GM19395 (cell line): ENCODE data around the gene ABHD1.

Experiments used
- ATAC-seq: cut with Tn5 transposase; IDR thresholded peaks from one replicate; pipeline ENCODE4 v1.9.1; 2021; ENCODE audit warnings: mild to moderate bottlenecking, moderate library complexity; ENCODE audit not compliant: unreplicated experiment

Gene ABHD1

GRCh38 chr2:27134781-27135477 is 11.3 kb downstream of the ABHD1 start:
- ATAC-seq, result no peak

GRCh38 chr2:27135478-27135955 is 11.9 kb downstream of the ABHD1 start:
- no peak for ATAC-seq

DNA sequence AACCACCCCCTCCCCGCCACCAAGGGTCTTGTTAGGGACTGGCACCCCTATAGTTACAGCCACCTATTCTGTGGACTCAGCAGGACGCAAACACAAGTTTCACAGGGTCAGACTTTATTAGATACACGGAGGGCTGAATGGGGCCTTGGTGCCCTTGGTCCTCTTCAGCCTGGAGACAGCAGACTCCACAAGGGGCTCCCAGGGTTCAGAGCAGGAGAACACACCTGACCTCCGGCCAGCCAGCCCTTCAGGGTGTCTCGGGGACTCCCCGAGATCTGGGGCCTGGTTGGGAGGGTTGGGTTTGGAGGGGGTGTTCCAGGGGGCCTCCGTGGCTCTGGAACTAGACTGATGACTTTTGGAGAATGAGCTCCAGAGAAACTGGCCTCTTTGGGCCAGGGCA is 13.1 kb downstream of the ABHD1 start:
- no peak for ATAC-seq

DNA sequence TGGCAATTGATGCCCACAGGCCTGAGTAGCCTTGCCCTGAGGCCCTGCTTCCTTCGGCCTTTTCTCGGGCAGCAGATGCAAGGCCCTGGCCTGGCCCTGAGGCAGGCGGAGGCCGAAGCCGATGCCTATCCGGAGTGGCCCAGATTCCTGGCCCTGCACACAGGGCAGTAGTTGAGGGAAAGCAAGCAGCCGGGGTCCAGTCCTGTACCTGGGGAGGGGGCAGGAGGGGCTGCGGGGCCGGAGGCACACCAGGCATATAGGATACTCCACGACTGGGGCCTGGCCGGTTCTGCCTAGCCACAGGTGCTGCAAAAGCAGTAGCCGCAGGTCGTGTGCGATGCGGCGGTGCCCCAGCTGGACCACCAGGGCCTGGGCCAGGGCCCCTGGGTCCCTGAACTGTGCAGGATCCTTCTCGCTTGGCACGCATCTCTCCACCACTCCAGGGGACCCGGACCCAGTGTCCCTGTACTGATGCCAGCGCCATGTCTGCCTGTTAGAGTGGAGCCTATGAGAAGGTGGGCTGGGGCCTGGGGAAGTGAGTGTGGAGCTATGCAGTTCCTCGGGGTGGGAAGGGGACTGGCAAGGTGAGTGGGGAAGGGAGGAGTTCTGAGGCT is 13.8 kb downstream of the ABHD1 start:
- ATAC-seq, result no peak

- no peak for ATAC-seq
Measured at GRCh38 chr2:27138111-27138510, 14.5 kb downstream of the ABHD1 start.

DNA sequence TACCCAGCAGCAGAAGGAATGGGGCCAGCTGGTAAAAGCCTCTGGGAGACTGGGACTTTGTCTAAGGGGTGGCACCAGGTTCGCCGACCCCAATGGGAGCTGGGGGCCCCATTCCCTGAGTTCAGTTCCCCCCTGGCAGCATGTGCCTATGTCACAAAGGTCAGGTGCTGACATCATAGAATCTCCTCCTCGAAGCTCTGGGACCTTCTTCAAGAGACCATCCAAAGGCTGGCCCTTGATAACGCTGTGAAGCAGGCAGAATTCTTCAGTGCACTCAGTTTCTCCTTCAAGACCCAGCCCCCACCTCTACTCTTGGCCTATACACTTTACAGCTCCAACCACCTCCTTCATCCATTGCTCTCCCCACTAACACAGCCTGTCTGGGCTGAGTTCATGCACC is 15.7 kb downstream of the ABHD1 start, which contains the start of gene PRR30:
PRR30 (minus strand) TSS at position 101 of the 400 bp plus-strand sequence. CDS start 1,081 bp downstream, outside the sequence.
- ATAC-seq, result no peak

DNA sequence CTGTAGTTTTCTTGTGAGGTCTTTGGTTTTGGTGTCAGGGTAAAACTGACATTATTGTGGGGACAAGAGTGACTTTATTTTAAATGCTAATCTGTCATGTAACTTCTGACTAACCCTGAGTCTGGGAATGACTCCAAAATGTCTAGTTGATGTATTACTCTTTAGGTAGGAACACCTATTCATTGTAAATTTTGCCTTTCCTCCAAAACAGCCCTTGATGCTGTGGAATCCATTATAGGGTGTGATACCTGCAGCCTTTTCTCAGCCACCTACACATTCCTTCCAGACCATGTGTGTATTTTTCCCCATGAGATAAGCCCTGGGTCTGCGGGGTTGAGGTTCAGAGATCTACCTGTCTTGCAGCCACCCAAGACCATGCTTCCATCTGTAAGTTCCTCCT is 19.7 kb downstream of the ABHD1 start:
- ATAC-seq, result no peak

DNA sequence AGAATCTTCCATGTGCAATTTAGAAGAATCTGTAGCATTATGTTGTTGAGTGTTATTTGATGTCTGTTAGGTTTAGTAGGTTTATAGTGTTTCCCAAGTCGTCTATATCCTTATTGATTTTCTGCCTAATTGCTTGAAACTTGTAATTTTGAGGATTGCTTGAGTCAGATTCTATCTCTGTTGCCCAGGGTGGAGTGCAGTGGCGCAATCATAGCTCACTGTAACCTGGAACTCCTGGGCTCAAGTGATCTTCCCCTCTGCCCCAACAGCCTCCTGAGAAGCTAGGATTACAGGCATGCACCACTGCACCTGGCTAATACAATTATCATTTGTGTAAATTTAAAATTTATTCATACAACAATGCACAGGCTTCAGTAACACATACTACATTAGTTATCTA is 22.1 kb downstream of the ABHD1 start:
- ATAC-seq, result no peak

DNA sequence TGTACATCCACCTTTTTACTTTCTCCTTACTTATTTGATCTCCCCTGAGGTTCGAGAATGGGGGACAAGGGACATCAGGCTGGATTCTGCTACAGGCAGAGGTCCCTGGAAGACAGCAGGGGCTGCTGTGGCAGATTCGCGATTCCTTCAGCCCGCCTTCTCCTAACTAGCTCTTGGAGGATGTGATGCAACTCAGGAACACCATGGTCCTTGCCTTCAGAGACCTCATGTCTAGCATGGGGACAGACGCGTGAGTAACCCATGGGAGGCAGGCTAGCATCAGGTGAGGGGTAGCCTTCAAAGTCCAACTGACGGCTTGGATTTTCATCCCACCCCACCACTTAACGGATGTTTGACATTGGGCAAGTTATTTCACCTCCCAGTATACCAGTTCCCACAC is 24.3 kb downstream of the ABHD1 start:
- ATAC-seq, result no peak

- ATAC-seq, result no peak
Measured at GRCh38 chr2:27148801-27149439, 25.3 kb downstream of the ABHD1 start, which contains the start of gene TCF23. Gene TCF23 (plus strand): TSS chr2:27149004. CDS start chr2:27149134, 130 bp downstream.

GRCh38 chr2:27149570-27150405 is 26.2 kb downstream of the ABHD1 start:
- no peak for ATAC-seq

GRCh38 chr2:27150639-27151230 is 27.1 kb downstream of the ABHD1 start:
- no peak for ATAC-seq

DNA sequence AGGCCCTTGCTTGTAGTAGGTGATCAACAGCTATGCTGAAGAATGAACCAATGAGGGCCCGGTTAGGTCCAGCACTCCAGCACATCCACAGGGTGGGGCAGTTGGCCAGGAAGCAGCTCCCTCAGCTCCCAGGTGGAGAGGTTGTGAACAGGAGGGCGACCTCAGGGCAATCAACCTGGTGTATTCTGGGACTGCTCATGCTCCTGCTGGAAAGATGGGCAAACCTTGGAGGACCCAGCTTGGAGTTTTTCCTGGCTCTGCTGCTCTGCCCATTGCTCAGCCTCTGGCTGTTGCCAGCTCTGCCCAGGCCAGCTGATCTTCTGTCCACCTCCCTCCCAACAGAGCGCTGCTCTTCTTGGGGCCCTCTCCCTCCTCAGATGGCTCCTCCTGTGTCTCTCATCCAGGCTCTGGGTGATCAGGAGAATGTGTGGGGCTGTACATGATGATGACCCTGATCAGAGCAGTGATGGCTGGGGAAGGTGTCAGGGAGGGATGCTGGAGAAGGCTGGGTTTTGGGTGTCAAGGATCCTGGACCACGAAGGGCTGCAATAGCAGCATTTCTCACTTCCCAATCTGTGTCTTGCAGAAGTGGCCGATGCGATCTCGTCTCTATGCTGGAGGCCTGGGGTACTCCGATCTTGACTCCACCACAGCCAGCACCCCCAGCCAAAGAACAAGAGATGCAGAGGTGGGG is 28.6 kb downstream of the ABHD1 start:
- ATAC-seq, result no peak

GRCh38 chr2:27152796-27153464 is 29.3 kb downstream of the ABHD1 start:
- no peak for ATAC-seq

DNA sequence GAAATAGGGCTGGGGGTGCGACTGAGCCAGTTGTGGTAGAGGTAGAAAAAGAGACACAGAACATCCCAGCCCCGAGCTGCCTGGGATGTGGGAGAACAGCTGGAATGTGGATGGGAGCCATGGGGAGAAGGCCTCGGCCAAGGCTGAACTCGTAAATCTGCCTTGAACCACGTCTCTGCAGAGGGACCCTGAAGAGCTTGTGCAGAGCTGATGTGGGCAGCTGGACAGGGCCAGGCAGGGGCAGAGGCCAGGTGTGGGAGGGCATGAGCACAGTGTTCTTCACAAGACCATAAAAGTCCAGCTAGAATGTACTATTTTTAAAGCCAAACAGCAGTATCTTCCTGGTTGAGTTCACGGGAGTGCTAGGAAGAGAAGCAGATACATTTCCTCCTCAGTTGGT is 30.9 kb downstream of the ABHD1 start:
- ATAC-seq, result no peak

- ATAC-seq, result no peak
Measured at GRCh38 chr2:27155069-27155520, 31.5 kb downstream of the ABHD1 start.

DNA sequence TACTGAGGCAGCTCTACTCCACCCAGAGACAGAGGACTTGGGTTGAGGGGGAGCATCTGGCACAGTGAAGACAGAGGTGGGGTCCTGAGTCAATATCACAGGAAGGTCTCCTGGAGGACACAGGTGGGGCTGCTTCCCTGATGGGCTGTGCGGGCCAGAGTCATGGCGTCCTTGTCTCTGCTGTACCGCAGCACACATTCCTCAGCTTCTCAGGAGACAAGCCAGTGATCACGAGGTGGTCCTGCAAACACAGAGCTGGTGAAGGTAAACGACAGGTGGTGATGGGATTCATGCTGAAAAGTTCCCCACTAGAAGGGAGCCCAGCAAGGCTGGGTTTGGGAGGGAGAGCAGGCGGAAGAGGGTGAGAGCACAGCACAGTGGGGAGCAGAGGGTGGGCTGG is 34.9 kb downstream of the ABHD1 start:
- no peak for ATAC-seq

DNA sequence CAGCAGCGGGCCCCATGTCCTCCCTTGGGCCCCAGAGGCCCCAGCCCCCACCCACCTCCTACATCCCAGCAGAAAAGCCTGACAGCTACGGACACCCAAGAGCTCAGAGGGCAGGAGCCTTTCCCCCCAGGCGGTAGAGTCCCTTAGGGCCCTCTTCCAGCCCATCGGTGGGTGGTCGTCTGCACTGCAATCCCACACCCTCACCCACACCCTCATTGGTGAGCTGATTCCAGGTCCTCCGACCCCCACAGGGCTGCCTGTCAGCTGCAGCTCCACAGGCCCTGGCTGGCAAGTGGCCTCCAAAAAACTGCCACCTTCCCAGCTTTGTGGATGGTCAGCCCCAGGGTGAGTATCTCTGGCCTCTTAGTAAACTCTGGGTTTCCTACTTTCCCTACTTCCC is 35.7 kb downstream of the ABHD1 start:
- no peak for ATAC-seq

DNA sequence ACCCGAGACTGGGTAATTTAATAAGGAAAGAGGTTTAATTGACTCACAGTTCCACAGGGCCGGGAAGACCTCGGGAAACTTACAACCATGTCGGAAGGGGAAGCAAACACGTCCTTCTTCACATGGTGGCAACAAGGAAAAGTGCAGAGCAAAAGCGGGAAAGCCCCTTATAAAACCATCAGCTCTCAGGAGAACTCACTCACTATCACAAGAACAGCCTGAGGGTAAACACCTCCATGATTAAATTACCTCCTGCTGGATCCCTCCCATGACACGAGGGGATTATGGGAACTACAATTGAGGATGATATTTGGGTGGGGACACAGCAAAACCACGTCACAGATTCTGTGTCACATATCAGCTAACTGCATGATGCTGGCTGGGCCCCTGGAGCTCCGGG is 36.6 kb downstream of the ABHD1 start:
- ATAC-seq, result no peak
